Endodermal cell (in vitro differentiated cells): ENCODE data around the gene MTAP. TPM values are rescaled to one million over a fixed set of nuclear protein-coding genes. Genes with fewer than 3 reads are reported as not detected.

Experiments used
- DNase-seq: peaks from one replicate; pipeline ENCODE4 v3.0.0-alpha.2; 2017
- H3K27ac ChIP-seq: 2 replicates; pipeline ENCODE4 v1.5.1; 2013; ENCODE audit warnings: mild to moderate bottlenecking, low read depth, low read length, moderate library complexity
- H3K27me3 ChIP-seq: 2 replicates; pipeline ENCODE4 v1.6.1; 2013; ENCODE audit warnings: mild to moderate bottlenecking, low read length, moderate library complexity; ENCODE audit not compliant: insufficient read depth, control insufficient read depth, poor library complexity, severe bottlenecking
- H3K36me3 ChIP-seq: 2 replicates; pipeline ENCODE4 v1.7.0; 2013; ENCODE audit warnings: mild to moderate bottlenecking, low read length, moderate library complexity; ENCODE audit not compliant: control insufficient read depth, insufficient read depth
- H3K4me1 ChIP-seq: one replicate; pipeline ENCODE4 v1.7.0; 2013; ENCODE audit warnings: low read length; ENCODE audit not compliant: control insufficient read depth, insufficient read depth
- H3K4me3 ChIP-seq: 2 replicates; pipeline ENCODE4 v1.5.1; 2013; ENCODE audit warnings: mild to moderate bottlenecking, low read length, moderate library complexity
- H3K9ac ChIP-seq: 2 replicates; pipeline ENCODE4 v1.6.1; 2013; ENCODE audit warnings: mild to moderate bottlenecking, low read length, moderate library complexity; ENCODE audit not compliant: poor library complexity, severe bottlenecking; ENCODE audit errors: extremely low read depth
- H3K9me3 ChIP-seq: 2 replicates; pipeline ENCODE4 v1.6.1; 2013; ENCODE audit warnings: mild to moderate bottlenecking, low read length, moderate library complexity; ENCODE audit not compliant: control insufficient read depth
- H3K27ac Mint-ChIP-seq: 2 replicates; pipeline ENCODE4 v1.8.0; 2020; ENCODE audit warnings: mixed read lengths
- H3K27me3 Mint-ChIP-seq: 2 replicates; pipeline ENCODE4 v1.8.0; 2021; ENCODE audit warnings: mild to moderate bottlenecking, mixed read lengths; ENCODE audit not compliant: insufficient read depth
- H3K36me3 Mint-ChIP-seq: 2 replicates; pipeline ENCODE4 v1.8.0; 2020; ENCODE audit warnings: low read depth, mixed read lengths
- H3K4me1 Mint-ChIP-seq: 2 replicates; pipeline ENCODE4 v1.8.0; 2020; ENCODE audit warnings: mixed read lengths
- H3K4me3 Mint-ChIP-seq: 2 replicates; pipeline ENCODE4 v1.8.0; 2020; ENCODE audit warnings: mild to moderate bottlenecking, moderate library complexity, mixed read lengths
- H3K9me3 Mint-ChIP-seq: 2 replicates; pipeline ENCODE4 v1.8.0; 2020; ENCODE audit warnings: mild to moderate bottlenecking, mixed read lengths
- WGBS, 2 experiments: methylation state at CpG; one replicate each; pipeline versions ENCODE4 v1.1.5 to v1.1.7; 2013; ENCODE audit warnings: missing lambda C conversion rate in 2 of 2, mixed read lengths in 1 of 2; ENCODE audit not compliant: insufficient coverage in 1 of 2, insufficient read length in 1 of 2; 5-methylcytosine and 5-hydroxymethylcytosine counted together
- total RNA-seq, 2 donors: library from RNA; stranded (reverse); fragmentation: NEBNext Ultra II Directional in 1 of 2; extraction: Animal tissue kit (Norgen Biotek cat#: 25700) in 1 of 2; gene quantifications; 2 replicates in 1 of 2; 3 replicates in 1 of 2; pipeline ENCODE4 v1.2.1, GENCODE V29; 2021
- TF ChIP-seq, protein P1 (sequence below): fragments of 200-600 bp; sonication (generic); conservative IDR thresholded peaks from 2 replicates; pipeline ENCODE4 v1.5.0; 2021; ENCODE audit warnings: antibody characterized with exemption, mild to moderate bottlenecking

MTAP gene
- total RNA-seq, 2 donors from 2014 or later = 81.0 to 99.0 TPM

DNA sequence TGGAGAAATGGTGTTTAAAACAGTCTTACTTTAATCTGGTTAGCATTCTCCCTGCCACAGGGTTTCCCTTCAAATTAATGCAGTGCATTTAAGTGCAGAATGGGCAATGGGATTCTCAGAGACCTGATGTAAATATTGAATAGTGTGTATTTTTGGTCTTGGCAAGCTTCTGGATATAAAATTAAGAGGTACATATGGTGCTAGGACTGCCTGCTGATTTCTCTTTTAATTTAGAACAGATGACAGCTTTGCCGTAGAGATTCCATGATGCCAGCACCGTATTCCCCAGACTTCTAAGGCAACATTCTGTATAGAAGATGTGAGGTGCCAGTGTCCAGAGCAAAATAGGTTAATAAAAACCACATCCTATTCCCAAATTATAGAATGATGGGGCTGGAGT is 1.9 kb downstream of the MTAP start:
- Mint-ChIP-seq H3K4me3 (peak overlapping the region; percentile 98), H3K9me3 (no peaks in the 10 kb centered on the region), H3K4me1 (peaks cover 33% of the 10 kb centered on the region), H3K27ac (no peak overlapping the region), H3K36me3 (peaks cover 35% of the 10 kb centered on the region), H3K27me3 (peaks cover 24% of the 10 kb centered on the region)
- Histone ChIP-seq H3K27me3 (peaks cover 17% of the 10 kb centered on the region), H3K4me3 (peak overlapping the region; percentile 86), H3K27ac (no peak overlapping the region), H3K36me3 (peaks cover 43% of the 10 kb centered on the region), H3K4me1 (peaks cover 4% of the 10 kb centered on the region), H3K9ac (peak overlapping the region; percentile 66), H3K9me3 (no peaks in the 10 kb centered on the region)
- TF ChIP-seq, protein P1, sequence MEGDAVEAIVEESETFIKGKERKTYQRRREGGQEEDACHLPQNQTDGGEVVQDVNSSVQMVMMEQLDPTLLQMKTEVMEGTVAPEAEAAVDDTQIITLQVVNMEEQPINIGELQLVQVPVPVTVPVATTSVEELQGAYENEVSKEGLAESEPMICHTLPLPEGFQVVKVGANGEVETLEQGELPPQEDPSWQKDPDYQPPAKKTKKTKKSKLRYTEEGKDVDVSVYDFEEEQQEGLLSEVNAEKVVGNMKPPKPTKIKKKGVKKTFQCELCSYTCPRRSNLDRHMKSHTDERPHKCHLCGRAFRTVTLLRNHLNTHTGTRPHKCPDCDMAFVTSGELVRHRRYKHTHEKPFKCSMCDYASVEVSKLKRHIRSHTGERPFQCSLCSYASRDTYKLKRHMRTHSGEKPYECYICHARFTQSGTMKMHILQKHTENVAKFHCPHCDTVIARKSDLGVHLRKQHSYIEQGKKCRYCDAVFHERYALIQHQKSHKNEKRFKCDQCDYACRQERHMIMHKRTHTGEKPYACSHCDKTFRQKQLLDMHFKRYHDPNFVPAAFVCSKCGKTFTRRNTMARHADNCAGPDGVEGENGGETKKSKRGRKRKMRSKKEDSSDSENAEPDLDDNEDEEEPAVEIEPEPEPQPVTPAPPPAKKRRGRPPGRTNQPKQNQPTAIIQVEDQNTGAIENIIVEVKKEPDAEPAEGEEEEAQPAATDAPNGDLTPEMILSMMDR = no peak
- no peak for DNase-seq
- WGBS, 2 experiments = 90 to 93% methylated on average over 2 of the region's 2 CpGs

DNA sequence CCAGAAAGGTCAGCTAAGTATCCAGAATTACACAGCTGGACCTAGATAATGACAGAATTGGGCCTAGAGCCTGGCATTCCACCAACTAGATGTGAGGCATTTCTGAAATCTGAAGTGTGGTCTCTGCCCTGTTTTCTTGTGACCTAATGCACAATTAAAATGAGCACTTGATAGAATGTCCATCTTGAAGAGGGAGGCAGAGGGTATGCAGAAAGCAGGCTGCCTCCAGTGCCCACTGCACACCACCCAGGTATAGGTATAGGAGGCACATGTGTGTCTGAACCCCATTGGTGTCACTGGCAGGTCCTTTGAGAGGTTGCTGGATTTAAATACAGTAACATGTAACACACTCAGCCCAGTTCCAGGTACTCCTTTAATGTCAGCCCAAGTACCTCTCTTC is 2.4 kb downstream of the MTAP start:
- H3K36me3 ChIP-seq = peaks cover 46% of the 10 kb centered on the region
- Mint-ChIP-seq H3K27ac (no peak overlapping the region), H3K27me3 (peaks cover 20% of the 10 kb centered on the region), H3K4me3 (peak overlapping the region; percentile 98), H3K4me1 (peaks cover 33% of the 10 kb centered on the region), H3K9me3 (no peaks in the 10 kb centered on the region), H3K36me3 (peaks cover 37% of the 10 kb centered on the region)
- H3K27me3 ChIP-seq = peaks cover 12% of the 10 kb centered on the region
- no peak overlapping the region for H3K27ac ChIP-seq
- H3K9ac ChIP-seq = no peak overlapping the region
- TF ChIP-seq, protein P1 = no peak
- peak overlapping the region; percentile 86 for H3K4me3 ChIP-seq
- H3K4me1 ChIP-seq = peaks cover 4% of the 10 kb centered on the region
- DNase-seq = no peak
- no peaks in the 10 kb centered on the region for H3K9me3 ChIP-seq

DNA sequence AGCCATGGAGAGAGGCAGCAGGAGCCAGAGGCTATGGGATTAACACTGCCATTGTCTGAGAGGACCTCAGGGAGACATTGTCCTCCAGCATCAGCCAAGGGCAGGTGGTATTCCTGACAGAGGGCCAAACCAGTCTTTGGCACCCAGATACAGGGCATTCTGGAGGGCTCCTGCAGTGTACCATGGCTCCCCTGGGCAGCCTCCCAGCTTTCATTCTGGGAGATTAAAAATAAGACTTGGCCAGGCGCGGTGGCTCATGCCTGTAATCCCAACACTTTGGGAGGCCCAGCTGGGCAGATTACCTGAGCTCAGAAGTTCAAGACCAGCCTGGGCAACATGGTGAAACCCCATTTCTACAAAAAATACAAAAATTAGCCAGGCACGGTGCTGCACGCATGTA is 4.2 kb downstream of the MTAP start:
- no peak overlapping the region for H3K27ac ChIP-seq
- peaks cover 65% of the 10 kb centered on the region for H3K36me3 ChIP-seq
- Mint-ChIP-seq H3K27ac (peak overlapping the region; percentile 19), H3K36me3 (peaks cover 45% of the 10 kb centered on the region), H3K9me3 (no peaks in the 10 kb centered on the region), H3K4me3 (peak overlapping the region; percentile 13), H3K27me3 (peaks cover 2% of the 10 kb centered on the region), H3K4me1 (peaks cover 30% of the 10 kb centered on the region)
- 97 to 100% methylated on average over 4 of the region's 4 CpGs for WGBS, 2 experiments
- DNase-seq = no peak
- H3K4me3 ChIP-seq = no peak overlapping the region
- peaks cover 4% of the 10 kb centered on the region for H3K4me1 ChIP-seq
- TF ChIP-seq, protein P1 = no peak
- no peak overlapping the region for H3K9ac ChIP-seq
- no peaks in the 10 kb centered on the region for H3K27me3 ChIP-seq
- H3K9me3 ChIP-seq = no peaks in the 10 kb centered on the region
